Germinal center (tissue), 1 donor: ENCODE measurements around the gene GRAMD2A.
A peak's percentile ranks its signal among the peaks of the same experiment; 100 is the strongest.

ENCODE experiments used
- DNase-seq: peaks from one replicate; pipeline ENCODE4 v3.0.0; 2012; ENCODE audit warnings: mixed read lengths, low spot score

GRAMD2A gene

GRCh38 chr15:72217216-72217615, 19.6 kb upstream of the GRAMD2A start:
- no peak for DNase-seq

- no peak for DNase-seq
These were observed 18.5 kb upstream of the GRAMD2A start for GRCh38 chr15:72216079-72216478.

GRCh38 chr15:72207558-72208085, 10.0 kb upstream of the GRAMD2A start:
- no peak for DNase-seq

DNA sequence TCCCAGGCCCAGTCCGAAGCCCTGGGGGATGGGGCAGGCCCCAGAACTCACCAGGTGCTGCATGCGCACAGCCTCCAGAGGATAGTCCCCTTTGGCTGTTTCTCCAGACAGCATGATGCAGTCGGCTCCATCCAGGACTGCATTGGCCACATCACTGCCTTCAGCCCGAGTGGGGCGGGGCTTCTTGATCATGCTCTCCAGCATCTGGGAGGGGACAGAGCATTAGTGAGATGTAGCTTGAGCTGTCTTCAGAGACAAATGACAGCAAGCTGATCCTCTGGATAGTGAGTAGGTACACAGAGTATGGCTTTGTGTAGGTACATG, 9.1 kb upstream of the GRAMD2A start:
- DNase-seq, result no peak

DNA sequence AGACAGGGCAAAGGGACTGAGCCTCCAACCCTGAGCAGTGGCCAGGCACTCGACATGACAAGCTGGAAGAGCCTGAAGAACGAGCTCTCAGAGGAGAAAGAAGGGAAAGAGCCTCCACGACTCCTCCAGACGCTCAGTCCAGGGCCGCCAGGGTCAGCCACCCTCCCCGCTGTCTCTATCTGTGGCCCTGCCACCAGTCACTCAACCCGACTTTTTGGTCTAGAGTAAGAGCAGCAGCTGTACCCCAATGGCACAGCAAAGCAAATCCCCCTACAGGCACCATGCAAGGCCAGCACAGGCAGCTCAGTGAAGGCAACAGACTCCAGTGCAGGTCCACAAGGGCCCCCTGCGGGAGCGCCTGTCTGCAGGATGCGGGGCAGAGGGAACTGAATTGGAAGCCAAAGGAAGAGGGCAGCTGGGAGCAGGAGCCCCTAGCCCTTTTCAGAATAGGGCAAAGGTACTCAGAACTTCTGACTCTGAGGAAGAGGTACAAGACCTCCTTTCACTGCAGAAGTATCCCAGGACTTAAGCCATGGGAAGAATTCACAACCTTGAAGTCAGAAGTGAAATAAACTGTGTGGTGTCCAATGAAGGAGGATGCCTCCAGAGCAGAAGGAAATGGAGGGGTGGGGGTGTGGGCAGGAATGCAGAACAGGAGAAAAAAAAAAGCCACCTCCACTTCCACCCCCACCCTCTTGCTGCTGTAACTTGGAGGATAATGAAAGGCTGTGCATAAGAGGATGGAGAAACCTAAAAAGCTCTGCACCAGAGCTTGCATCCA, 8.5 kb upstream of the GRAMD2A start:
- no peak for DNase-seq

DNA sequence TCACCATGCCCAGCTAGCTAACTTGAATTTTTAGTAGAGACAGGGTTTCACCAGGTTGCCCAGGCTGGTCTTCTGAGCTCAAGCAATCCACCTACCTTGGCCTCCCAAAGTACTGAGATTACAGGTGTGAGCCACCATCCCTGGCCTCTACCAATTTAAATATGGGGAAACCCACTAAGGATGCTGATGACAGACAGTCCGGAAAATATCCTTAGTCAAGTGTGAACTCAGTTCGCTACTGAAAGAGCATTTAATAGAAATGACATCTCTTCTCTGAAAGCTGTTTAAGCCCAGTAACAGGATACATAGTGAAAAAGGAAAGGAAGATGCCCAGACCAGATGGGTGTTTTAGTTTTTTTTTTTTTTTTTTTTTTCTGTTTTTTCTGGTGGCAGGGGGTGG, 7.7 kb upstream of the GRAMD2A start:
- DNase-seq, result no peak

DNA sequence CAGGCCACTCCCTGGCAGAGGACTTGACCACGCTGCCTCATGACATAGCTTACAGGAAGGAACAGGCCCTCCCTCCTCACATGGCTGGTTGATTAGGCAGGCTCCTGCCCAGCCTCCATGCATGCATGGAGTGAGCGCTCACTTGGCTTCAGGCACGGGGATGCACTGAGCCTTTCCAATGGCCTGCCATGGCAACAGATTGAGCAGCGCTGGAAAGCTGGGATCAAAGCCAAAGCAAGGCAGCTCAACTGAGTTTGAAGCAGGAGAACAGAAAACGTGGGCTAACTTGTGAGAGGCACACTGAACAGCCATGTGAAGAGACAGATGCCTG, 5.9 kb upstream of the GRAMD2A start:
- DNase-seq, result no peak

GRCh38 chr15:72202801-72203506, 5.4 kb upstream of the GRAMD2A start:
- no peak for DNase-seq

DNA sequence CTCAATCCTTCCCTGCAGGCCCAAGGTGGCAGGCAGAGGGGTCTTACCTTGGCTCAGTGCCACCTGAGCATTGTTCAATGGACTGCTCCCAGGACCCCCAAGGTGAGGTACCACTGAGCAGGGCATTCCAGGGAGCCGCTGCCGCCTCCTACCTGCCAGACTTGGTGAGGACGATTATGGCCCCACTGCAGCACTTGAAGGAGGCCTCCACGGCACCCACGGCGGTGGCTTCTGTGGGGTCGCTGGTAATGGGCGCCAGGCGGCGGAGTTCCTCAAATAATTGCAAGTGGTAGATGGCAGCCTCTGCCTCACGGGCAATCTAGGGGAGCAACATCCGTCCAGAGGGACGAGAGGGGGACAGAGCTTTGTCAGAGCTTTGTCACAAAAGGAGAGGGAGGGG, 4.7 kb upstream of the GRAMD2A start:
- DNase-seq, result no peak

DNA sequence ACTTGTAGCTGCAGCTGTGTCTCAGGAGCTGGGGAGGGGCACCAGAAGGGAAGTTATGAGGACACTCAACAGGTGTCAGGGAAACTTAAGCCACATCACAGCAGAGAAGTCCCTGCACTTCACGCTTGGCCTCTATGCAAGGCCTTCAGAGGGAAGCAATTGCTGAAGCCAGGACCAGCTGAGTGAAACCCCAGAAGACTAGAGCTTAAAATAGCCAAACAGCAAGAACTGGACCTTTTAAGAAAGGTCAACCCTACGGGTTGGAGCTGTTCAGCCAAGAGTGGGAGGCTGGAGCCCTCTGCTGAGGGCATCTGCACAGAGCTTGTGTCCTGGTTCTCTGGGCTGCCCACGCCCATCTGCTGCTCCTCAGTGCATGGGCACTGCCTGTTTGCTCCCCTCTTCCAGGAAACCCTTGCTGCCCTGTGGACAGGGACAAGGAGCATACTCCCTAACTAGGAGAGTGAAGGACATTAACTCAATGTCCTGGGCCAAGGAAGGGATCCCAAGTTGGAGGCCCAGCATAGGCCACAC, 3.9 kb upstream of the GRAMD2A start:
- no peak for DNase-seq

GRCh38 chr15:72200395-72201237, 3.0 kb upstream of the GRAMD2A start:
- DNase-seq, result no peak

DNA sequence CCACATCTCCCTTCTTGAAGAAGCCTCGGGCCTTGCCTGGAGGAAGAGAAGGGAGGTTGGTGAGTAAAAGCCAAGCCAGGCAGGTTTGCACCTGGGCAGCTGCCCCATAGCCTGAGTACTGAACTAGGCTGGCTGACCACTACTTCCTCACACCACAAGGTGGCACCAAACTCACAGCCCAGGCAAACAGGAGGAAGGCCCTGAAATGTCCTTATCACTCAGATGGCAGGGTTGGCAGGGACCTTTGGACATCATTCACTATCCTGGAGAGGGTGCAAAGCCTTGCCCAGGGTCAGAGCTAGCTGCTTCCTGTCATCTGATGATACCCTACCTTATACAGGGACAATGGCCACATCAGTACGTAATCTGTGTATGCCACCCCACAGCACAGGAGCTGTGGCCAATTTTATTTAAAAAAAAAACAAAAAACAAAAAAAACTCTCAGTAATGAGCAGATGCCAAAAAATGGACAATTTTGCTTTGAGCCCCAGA, 2.2 kb upstream of the GRAMD2A start:
- DNase-seq, result peak; percentile 76

DNA sequence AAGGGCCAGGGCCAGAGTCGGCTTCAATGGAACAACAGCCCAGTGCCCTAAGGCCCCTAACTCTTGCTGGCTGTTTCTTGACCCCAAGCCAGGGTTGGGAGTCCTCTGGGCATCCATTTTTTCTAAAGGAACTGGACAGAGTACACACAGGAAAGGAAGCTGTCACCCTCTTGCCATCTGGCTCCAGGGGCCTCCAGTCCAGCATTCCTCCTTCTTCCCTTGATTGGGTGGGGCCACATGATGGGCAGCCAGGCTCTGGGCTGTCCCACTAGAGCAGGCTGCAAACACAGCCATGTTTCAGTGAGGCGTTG, 1.6 kb upstream of the GRAMD2A start:
- DNase-seq, result no peak

DNA sequence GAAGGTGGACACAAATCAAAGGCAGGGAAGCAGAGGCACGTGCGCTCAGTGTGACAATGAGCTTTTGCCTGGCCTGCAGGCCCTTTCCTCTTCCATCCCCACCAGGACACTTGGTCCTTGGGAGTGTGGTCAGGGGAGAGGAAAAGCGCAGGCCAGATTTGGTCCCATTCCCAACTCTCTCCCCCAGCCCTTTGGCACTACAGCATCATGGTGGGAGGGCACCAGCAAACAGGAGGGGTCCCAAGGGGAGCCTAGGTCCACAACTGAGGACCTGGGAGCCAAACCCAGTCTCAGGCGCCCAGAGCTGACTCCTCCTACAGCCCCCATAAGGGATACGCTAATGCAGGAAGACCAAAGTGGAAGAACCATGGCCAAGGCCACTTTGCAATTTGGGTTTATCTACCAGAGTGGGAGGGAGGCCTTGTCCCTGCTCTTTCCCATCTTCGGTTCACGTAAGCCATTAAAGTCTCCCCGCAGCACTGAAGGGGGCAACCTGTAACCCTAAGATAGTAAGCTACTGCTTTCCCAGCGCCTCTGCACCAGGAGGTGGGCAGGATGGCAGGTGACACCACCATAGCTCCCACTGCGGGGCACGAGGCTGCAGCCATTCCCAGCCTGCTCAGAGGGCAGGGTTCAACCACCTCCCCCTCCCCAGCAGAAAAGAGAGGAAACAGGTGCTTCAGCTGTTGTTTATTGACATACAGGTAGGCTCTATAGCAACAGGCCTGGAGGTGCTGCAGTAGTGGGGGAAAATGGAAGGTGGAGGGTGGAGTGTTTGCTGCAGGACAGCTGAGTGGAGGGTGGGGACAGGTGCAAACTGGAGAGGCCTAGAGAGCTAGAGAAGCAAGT, 993 bp upstream of the GRAMD2A start:
- no peak for DNase-seq

DNA sequence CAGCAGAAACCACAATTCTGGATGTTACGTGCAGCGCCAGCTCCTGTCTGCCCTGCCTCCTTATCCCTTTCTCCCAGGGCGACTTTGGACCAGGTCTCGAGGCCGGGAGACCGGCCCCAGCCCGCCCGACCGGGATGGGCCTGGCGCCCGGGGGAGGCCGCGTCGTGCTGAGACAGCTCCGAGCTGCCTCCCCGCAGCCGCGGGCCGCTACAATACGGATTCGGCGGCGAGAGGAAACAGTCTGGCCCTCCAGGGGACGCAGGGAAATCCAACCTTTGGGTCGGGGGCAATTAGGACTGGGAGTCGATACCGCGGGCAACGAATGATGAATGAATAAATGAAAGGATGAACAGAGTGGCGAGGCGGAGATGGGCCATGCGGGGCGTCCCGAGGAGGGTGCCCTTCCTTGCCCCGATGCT, 537 bp downstream of the GRAMD2A start:
- DNase-seq, result no peak

DNA sequence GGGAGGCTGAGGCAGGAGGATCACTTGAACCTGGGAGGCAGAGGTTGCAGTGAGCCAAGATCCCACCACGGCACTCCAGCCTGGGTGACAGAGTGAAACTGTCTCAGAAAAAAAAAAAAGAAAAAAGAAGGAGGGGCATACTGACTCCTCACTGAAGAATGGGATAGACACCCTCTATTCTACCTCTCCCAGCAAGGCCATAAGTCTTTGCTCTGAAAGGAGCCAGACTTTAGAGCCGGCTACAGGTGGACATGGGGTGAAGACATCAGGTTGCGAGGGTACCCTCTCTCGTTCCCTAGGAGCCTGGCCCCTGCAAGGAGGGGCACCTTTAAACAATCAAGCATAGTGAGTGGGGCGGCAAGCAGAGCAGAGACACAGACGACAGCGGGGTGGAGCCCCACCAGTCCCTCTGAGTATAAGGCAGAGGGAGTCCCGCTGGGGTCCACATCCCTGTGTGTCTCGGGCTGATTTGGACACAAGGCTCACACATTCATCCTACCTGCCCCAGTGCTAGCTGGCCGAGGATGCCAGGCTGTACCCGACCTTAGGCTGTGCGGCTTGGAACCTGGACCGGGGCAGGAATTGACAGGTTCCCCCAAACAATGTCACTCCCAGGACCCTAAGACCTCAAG, 1.1 kb downstream of the GRAMD2A start:
- DNase-seq, result no peak

GRCh38 chr15:72195101-72195511, 2.5 kb downstream of the GRAMD2A start:
- peak; percentile 47 for DNase-seq

- DNase-seq, result no peak
These were observed 3.7 kb downstream of the GRAMD2A start for GRCh38 chr15:72193836-72194396.

GRCh38 chr15:72192416-72192815, 5.2 kb downstream of the GRAMD2A start:
- DNase-seq, result no peak

DNA sequence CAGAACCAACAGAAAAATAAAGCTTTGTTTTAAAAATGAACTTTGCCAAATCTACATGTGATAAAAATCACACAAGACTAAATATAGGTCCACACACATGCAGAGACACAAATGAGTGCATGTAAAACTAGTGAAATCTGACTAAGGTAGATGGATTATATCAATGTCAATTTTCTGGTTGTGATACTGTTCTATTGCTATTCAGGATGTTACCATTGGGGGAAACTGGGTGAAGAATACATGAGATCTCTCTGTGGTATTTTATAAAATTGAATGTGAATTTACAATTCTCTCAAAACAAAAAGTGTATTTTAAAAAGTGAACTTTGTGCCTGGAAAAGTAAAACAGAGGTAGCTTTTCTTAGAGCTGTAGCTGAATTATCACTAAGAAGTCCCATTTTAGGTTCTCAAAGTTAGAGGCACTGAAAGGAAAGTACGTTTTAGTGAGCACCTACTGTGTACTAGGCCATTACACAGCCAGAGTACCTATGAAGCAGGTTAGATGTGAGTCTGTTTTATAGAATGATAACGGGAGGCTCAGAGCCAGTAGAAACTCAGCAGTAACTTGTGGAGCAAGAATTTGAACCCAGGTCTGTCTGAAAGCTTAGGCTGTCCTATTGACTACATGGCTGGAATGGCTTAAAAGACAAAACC, 8.2 kb downstream of the GRAMD2A start:
- DNase-seq, result no peak
